ENCODE measurements around the gene UROC1.

DNA sequence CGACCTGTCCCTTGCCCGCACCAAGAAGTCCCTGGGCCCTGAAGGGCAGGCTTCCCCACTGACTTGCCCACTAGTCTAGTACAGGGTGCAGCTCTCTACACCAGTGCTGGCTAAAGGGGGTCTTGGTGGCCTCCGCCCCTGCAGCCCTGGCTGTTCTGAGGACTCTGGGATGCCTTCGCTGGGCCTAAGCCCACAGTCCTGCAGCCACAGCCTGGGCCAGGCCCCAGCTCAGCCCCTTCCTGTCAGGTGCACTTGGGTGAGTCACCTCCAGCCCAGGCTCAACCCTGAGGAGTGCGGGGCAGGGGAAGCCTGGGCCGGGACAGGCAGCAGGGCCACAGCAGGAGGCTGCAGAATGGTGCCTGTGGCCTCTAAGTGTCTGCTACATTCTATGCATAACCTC lies 40.2 kb upstream of the UROC1 start:
- TF ChIP-seq, protein P1, sequence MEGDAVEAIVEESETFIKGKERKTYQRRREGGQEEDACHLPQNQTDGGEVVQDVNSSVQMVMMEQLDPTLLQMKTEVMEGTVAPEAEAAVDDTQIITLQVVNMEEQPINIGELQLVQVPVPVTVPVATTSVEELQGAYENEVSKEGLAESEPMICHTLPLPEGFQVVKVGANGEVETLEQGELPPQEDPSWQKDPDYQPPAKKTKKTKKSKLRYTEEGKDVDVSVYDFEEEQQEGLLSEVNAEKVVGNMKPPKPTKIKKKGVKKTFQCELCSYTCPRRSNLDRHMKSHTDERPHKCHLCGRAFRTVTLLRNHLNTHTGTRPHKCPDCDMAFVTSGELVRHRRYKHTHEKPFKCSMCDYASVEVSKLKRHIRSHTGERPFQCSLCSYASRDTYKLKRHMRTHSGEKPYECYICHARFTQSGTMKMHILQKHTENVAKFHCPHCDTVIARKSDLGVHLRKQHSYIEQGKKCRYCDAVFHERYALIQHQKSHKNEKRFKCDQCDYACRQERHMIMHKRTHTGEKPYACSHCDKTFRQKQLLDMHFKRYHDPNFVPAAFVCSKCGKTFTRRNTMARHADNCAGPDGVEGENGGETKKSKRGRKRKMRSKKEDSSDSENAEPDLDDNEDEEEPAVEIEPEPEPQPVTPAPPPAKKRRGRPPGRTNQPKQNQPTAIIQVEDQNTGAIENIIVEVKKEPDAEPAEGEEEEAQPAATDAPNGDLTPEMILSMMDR (conservative IDR thresholded peaks at IDR 0.05; ENCODE audit: low read length) = no peak
- no peak for TF ChIP-seq EZH2phosphoT487 (IDR thresholded peaks at IDR 0.05; ENCODE audit: borderline replicate concordance, low read depth, low read length)

Measured in OCI-LY7 (cell line).